HG02763 (cell line): ENCODE data around the gene BANF1.
"Not testable (repeated sequence)": the region's sequence is repeated elsewhere in the genome, so short reads cannot be mapped to it uniquely, and the experiment has no call there.

Experiments used
- ATAC-seq: cut with Tn5 transposase; IDR thresholded peaks from one replicate; pipeline ENCODE4 v1.9.1; 2021; ENCODE audit warnings: mild to moderate bottlenecking, moderate library complexity; ENCODE audit not compliant: unreplicated experiment

Gene BANF1

DNA sequence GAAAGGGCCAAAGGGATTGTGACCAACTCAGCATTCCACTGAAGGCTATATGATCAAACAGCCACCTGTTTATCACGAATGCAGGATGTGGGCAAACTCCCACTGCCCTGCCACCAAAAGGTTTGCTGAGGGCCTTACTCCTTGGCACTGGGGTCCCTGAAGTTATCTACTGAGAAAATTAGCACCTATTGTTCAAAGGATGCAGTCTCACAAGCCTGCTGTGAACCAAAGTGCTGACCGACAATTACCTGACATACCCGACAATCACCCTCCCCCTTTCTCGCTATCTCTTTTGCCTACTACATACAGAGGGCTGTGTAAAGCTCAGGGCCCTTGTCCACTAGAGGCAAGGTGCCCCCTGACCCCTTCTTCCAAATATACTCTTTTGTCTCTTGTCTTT is 7.7 kb downstream of the BANF1 start:
- ATAC-seq: not testable (repeated sequence)

DNA sequence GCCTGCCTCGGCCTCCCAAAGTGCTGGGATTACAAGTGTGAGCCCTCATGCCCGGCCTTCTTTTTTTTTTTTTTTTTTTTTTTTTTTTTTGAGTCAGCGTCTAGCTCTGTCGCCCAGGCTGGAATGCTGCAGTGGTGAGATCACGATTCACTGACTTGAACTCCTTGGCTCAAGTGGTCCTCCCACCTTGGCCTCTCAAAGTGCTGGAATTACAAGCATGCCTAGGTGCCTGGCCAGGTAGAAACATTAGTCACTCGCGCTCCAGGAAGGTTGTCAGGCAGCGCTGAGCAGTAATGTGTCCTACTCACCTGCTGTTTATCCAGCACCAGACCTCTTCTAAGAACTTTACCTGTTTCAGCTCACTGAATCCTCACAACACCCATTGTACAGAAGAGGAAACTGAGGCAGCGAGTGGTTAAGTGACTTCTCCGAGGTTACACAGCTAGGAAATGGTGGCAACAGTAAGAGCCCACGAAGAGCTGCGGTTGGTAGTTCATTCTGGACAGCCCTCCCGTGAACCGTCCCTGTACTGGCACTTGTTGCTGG is 9.0 kb downstream of the BANF1 start:
- ATAC-seq: no peak

DNA sequence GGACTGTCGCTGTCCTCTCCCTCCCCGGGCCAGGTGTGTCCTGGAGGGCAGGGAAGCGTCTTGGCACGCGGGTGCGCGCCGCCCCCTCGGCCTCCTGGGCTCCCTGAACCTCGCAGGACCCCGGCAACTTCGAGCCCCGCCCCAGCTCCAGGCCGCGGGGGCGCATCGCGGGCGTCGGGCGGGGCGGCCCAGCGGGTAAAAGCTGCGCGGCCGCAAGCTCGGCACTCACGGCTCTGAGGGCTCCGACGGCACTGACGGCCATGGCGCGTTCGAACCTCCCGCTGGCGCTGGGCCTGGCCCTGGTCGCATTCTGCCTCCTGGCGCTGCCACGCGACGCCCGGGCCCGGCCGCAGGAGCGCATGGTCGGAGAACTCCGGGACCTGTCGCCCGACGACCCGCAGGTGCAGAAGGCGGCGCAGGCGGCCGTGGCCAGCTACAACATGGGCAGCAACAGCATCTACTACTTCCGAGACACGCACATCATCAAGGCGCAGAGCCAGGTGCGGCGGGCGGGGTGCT is 9.5 kb downstream of the BANF1 start, which contains the start of gene CST6:
CST6 (plus strand) TSS at position 224 of the 519 bp plus-strand sequence; CDS start at position 261, 37 bp downstream.
- no peak for ATAC-seq

DNA sequence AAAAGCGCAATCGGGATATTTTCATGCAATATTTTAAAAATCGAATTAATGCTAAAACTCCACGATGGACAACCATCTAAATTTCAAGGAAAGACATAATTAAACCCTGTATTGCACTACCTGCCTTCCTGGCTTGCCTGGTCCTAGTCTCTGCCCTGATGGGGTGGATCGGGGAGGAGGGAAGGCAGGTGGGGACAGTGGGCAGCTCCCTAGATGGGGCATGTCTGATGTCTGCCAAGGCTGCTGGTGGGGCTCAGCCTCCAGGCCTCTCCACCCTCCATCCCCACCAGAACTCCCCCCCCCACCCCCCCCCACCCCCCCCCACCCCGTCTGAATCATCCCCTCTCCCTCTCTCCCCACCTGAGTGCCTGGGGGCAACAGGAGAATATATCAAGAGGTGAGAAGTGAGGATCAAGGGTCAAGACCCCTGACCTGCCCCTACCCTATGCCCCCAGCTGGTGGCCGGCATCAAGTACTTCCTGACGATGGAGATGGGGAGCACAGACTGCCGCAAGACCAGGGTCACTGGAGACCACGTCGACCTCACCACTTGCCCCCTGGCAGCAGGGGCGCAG is 10.2 kb downstream of the BANF1 start:
- no peak for ATAC-seq

DNA sequence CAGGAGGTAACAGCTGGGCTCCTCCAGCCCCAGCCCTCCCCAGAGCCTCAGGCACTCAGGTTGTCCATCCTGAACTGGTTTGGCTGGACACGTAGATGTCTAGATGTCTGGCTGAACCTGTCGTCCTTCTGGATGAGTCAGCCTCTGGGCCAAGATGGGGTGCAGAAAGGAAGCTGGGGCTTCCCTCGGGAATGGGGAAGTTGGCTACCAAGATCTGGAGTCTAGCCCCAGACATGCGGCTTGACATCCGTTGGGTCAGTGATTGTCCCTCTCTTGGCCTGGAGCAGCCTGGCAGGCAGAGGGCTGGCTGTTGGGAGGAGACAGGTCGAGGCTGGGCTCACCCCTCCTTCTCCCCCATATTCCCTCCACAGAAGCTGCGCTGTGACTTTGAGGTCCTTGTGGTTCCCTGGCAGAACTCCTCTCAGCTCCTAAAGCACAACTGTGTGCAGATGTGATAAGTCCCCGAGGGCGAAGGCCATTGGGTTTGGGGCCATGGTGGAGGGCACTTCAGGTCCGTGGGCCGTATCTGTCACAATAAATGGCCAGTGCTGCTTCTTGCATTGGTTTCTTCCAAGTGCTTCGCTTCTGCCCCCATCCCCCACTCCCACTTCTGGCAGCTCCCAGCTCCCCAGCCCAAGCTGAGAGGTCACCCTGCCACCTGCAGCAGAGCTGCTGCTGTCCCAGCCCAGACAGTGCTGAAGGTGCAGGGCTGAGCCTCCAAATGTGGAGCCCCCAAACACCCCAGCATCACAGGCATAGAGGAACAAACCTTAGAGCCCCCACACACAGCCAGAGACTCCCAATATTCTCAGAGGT is 10.9 kb downstream of the BANF1 start:
- ATAC-seq: no peak

DNA sequence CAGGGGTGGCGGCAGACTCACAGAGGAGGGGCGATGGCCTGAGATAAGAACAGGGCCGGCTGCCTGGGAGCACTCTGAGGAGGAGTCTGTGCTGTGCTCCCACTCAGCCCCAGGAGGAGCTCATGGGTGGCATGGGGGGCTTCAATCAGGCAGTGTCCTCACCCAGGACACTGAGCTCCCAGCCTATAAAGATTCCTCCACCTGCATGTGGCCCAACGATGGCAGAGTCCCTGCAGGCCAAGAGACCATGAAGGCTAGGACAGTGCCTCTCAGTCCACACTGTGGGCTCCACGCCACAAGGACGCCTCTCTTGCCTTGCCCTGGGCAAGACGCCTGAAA is 11.4 kb downstream of the BANF1 start:
- ATAC-seq: no peak

DNA sequence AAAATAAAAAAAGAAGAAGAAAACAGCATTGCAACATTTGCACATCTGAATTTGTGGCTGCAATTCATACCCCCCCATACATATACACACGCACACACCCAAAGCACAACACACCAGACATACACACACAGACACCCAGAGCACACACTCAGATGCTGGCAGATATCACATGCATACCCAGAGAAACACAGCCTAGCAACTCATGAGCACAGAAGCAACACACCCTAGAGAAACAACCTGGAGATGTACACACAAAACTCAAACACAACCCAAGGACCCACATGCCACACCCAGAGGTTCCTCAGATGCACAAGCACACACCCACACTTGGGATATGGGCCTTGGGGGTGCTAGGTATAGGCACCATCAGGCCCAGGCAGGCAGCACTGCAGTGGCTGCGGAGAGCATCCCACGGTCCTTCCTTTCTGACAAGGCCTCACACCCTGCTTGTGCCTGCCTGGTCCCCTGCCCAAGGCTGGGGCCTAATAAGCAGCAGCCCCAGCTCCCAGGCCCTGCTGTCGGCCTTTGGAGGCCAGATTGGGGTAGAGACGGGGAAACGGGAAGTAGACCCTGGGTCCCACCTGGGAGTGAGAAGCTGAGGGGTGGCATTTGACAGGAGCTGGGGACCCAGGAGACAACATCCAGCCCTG is 12.6 kb downstream of the BANF1 start:
- ATAC-seq: no peak

DNA sequence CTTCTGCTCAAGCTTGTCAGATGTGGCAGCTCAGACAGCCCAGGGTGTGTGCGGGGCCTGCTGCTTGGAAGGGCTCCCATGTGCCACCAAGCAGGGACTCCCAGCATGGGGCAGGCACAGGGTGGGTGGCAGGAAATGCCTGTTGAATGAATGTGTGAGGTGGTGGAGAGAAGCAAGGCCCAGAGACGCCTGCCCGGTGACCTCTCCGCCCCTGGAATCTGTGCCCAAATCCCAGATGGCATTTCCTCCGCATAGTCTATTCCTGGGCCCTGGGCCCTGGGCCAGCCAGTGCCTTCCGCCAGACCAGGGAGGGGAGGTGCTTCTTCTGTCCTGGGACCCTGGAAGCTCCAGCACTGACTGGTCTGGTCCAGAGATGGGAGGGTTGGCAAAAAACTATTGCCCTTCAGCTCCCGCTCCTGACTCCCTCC is 13.2 kb downstream of the BANF1 start:
- no peak for ATAC-seq

DNA sequence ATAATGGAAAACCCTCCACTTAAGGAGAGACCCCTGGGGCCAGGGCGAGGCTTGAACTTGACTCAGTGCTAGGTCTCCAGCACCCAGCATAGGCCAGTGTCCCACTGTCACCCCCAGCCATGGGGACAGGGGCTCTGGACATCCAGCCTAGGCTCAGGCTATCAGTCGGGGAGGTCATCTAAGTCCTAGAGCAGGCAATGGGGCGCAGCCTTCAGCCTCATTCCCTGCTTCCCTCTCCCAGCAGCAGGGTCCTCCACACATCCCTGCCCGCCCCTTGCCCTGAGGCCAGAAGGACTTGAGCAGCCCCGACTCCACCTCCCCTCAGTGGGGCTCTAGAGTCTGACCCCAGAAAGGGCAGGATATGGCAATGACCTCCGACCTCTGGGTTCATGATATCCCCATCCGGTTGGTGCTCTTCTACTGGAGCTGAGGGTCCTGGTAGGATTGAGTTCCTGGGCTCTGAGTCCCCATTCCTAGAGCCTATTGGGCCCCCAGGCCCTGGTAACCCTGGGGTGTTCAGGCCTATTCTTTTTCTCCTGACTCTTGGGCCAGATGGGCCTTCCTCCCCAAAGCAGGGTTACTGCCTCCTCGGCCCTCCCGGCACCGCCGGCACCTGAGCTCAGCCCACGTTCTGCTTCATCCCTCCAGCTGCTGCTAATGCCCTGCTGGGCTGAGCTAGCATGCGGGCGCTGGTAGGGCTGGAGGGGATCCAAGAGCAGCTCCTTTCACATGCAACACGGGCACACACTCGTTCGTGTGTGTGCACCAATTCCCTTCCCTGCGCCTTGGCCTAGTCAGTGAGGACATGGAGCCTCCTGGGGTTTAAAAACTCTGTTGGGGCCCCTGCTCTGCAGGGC is 13.9 kb downstream of the BANF1 start:
- ATAC-seq: no peak

DNA sequence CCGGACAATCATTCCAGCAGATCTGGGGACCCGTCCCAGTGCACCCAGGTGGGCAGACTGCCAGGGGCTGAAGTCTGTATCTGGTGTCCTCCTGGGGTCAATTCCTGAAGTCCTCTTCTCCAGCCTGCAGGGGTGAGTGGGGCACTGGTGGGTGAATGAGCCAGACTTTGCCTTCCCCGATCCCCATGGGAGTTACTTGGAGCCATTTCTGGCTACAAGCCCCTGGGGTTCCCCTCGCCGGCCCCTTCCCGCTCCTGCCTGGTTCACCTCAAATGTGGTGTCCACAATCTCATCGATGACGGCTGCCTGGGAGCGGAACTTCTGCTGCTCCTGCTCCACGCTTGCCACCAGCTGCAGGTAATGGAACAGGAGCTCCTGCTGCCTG is 14.5 kb downstream of the BANF1 start:
- ATAC-seq: no peak

DNA sequence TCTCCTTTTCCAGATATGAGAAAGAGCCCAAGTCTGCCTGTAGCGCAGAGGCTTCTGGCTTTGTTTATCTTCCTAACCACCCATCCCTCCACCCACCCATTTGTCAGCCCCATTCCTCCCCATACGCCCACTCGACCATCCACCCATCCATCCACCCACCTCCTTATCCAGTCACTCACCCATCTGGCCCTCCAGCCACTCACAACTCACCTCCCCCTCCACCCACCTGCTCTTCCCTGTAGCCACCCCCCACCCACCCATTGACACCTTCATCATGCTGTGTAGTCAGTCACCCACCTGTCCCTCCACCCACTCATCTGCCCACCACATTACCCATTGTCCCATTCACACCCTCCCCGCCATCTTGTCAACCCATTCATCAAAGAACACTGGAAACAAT is 15.0 kb downstream of the BANF1 start:
- no peak for ATAC-seq

DNA sequence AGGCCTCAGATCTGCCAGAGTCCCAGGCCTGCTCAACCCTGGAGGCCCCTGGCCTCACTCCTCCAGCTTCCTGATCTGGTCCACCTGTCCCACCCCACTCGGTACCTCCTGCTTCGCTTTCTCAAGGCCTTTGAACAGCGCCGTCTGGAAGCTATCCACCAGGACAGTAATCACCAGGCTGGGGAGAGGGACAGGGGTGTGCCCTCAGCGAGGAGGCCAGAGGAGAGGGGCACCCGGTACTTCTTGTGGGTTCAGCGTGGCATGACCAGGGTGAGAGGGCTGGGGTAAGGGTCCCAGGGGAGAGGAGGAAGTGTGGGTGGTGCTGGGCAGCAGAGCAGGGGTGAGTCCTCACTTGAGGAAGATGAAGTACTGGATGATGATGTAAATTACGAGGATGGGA is 17.9 kb downstream of the BANF1 start:
- no peak for ATAC-seq

DNA sequence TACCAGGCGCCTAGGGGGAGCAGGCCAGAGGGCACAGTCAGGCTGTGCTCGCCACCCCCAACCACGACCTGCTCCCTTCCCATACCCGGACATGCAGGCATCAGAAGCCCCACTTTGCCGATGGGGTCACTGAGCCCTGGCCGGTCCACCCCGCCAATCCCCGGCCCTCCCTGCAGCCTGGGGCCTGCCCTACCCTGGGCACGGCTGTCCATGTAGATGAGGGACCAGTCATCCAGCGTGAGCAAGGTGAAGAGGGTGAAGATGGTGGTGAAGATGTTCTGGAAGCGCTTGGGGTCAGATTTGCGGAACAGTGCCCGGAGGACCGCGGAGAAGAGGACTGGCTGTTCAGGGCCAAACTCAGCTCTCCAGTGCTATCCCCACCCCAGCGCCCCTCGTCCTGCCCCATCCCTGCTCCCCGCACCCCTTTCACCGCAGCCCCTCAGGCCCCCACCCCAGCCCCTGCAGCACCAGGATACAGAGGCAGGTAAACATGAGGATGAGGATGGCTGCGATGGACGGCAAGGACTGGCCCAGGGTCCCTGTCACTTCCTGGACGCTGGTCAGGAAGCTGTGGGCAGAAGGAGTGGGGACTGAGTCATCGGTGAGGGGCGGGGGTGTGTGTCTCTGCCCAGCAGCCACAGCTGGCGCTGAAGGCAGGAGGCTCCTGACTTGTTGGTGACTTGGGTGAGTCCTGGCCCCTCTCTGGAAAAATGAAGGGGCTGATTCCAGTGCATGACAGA is 18.5 kb downstream of the BANF1 start:
- no peak for ATAC-seq

DNA sequence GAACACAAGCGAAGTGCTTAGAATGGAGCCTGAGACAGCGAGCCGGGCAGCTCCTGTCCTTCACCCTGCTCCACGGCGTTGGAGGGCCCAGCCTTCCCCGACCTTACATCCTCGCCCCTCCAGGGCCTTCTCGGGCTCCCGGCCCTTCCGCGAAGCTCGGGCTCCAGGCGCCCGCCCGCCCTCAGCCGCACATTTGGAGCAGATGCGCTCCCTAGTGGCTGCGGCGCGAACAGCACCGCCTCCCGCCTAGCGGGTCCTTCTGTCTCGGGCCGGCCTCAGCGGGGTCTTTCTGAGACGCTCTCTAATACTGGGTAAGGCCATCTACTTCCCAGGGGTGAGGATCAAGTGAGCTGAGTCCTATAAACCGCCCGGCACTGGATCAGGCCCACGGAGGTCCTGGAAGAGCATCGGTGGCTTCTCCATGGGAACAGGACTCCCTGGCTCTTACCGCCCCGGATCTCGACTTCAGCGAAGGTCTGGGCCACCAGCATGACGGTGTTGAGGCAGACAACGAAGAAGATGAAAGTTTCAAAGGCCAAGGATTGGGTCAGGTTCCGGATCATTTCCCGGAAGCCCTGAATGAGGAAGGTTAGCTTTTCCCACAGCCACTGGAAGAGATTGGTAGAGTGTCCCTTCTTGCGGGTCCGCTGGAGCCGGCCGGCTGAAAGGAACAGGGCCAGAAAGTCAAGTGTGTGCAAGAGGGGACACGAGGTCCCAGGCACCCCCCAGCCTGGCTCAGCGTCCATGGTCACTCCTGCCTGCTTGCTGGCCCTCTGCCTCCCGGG is 20.3 kb downstream of the BANF1 start:
- no peak for ATAC-seq

DNA sequence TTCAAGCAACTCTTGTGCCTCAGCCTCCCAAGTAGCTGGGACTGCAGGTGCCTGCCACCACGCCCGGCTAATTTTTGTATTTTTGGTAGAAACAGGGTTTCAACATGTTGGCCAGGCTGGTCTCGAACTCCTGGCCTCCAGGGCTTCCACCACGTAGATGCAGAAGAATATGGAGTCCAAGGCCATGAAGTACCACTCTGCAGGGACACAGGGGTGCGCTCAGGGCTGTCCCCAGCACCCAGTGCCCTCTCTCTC is 20.8 kb downstream of the BANF1 start:
- not testable (repeated sequence) for ATAC-seq

DNA sequence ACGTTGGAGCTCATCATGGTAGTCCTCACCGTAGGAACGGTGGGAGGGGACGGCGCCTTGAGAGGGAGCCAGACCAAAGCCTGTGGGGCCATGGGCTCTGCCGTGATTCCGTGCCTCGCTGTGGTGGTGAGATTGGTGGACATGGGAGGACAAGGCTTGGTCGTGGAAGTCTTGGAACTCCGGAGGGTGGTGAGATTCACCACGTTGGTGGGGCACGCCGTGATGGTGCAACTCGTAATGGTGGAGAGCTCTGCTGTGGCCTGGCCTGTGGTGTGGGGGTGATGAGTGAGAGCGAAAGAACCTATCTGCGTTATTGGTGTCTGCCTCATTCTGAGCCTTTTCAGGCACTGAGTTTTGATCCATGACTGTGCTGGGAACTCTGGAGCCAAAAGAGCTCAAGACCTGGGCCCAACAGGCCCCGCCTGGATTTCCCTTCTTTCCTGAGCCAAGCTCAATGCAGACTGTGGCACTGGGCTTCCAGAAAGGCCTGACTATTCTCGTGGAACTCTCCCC is 23.8 kb downstream of the BANF1 start, which contains the start of gene CATSPER1:
CATSPER1 (minus strand) TSS at position 463 of the 513 bp plus-strand sequence; CDS start at position 363, 100 bp downstream.
- ATAC-seq: no peak

DNA sequence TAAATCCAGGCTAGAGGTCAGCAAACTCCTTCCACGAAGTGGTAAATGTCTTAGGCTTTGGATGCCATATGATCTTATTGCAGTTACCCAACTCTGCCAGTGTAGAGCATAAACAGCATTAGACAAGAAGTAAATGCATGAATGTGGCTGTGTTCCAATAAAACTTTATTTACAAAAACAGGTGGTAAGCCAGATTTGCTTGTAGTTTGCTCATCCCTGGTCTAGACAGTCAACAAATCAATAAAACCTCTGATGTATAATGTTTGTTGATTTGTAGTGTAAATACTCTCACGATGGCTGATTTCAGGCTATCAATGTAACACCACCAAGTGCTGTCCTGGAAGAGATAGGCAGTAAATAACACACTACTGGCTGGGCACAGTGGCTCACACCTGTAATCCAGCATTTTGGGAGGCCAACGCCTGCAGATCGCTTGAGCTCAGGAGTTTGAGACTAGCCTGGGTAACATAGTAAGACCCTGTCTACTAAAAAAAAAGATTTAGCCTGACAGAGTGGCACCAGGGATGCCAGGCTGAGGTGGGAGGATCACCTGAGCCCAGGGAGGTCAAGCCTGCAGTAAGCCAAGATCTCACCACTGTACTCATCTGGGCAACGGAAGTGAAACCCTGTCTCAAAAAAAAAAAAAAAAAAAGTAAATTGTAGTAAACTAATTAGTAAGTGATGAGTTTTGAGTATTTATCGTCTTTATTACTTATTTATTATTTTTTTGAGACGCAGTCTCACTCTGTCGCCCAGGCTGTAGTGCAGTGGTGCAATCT is 30.8 kb downstream of the BANF1 start:
- no peak for ATAC-seq

DNA sequence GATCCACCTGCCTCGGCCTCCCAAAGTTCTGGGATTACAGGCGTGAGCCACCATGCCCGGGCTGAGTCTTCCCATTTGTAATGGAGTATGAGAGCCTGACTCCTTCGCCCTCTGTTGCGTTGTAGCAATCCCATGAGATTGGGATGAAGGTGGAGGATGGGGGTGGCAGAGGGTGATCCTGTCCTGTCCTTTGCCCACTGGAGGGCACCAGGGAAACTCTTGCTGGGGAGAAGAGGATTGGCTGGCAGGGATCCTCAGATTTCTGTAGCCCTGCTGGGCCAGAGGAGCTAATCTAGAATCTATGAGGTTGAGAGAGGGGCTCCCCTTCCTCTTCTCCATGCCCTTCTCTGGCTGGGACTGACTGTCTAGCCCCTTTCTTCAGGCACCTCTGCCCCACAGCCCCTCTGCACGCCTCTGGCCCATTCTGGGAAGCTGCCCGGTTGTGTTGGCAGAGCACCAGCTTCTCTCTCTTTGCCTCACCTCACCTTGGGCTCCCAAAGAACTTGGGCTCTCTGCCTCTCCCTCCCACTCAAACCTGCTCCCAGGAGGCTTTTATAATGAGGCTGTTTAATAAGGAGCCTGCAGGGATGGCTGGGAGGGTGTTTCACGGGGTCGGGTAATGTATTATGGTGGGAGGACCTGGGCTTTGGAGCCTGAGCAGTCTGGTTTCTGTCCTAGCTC is 33.5 kb downstream of the BANF1 start:
- ATAC-seq: no peak
